Hematopoietic multipotent progenitor cell treated with erythropoietin and hydrocortisone succinate and interleukin-3 and kit ligand, for 4 days (in vitro differentiated cells): ENCODE data around the gene SUSD3.

Source experiments
- DNase-seq: peaks from one replicate; pipeline ENCODE4 v3.0.0-alpha.2; 2015

The SUSD3 gene

DNA sequence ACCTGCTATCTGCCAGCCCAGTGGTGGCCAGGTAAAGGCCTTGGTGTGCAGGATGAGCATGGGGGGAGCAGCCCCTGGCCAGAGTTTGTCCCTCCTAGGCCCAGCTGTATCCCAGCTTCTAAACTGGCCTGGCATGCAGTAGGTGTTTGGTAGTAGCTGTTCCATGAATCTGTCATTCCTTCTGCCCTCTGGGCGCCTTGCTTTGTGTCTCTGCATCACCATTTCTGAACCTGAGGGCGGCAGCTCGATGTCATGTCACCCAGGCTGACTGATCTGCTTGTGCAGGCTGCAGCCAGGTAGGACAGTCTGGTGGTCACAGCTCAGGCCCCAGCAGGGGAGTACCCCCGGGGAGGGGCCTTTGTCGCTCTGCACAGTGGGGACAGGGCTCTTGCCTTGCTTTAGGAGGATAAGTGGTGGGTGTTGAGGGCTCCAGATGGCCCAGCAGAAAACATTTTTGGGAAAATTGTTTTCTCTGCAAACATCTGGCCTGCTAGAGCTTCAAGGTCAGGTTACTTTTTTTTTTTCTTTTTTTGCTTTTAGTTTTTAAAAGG, 4.6 kb upstream of the SUSD3 start:
- no peak for DNase-seq

DNA sequence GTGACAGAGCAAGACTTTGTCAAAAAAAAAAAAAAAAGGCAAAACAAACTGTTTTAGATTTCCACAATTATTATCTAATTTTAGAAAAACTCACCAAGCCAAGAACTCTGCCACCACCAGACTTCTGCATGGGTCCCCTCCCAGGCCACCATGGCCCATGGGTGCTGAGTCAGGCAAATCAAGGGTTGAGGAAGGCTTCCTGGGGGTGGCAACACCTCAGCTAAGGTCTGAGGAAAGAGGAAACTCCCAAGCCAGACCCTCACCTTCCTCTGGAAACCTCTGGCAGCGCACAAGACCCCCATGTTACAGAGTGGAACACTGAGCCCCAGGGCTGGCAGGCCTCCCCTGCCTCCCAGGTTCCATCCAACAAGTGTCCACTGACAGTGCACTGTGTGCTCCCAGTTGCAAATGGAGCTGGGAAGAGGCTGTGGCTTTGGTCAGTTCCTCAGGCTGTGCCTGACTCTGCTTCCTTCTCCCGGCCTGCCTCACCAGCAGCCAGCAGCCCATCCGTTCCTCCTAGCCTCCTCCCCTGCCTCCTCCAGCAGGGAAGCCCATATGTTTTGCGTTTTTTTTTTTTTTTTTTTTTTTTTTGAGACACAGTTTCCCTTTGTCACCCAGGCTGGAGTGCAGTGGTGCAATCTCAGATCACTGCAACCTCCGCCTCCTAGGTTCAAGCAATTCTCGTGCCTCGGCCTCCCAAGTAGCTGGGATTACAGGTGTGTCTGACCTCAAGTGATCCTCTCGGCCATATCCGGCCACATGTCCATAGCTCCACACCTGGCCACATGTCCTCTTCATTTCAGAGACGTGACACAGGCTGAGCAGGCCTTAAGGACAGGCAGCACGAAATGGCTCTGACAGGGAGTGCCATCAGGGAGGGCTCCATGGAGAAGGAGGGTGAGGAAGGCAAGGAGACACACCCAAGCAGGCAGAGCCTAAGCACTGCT, 3.5 kb upstream of the SUSD3 start:
- no peak for DNase-seq

DNA sequence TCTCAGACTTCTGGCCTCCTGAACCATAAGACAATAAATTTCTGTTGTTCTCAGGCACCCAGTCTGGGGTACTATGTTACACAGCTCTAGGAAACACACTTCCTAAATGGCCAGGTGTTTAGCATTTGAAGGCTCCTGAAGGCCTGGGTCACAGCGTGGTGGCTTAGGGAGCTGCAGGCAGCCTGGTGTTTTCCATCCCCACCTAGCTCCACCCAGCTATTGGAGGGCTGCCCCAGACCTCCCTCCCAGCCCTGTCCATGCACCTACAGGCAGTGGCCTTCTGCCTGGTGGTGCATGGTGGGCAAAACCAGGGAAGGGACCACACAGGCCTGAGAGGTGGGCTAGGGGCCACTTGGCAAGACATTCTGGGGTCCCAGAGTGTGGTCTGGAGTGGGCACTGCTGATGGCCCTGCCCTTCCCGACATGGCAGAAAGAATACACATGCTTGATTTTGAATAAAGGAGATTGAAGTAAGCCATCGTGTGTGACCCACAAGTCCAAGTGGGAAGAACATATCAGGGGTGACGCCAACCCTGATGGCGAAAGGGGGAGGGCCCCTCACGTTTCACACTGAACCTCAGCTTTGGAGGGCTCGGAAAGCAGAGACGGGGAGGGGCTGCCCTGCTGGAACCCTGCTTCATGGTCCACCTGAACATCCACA, 1.3 kb upstream of the SUSD3 start:
- DNase-seq, result no peak

DNA sequence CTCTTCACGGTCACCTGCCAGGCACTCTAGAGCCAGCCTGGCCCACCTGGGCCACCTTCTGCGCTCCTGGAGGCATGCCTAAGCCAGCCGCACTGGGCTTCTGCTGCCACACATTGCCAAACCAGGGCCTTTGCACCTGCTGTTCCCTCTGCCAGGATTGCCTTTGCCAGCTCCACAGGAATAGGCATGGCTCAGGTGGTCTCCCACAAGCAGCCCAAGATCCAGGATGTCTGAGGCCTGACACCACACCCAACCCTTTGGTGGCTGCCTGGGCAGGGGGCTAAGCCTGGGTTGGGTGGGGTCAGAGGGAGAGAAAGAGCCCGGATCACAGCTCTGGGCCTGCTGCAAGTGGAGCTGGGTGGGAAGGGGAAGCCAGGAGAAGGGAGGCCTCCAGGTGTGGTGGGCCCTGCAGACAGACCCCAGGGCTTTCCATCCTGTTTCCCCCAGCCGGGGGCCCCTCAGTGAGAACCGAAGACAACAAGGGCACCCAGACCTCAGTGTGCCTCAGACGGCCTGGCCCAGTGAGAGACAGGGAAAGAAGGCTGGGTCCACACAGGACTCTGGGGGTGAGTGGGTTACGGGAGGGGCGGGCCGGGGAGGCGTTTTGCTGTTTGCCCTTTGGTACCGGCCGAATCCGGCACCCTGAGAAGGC, 672 bp upstream of the SUSD3 start:
- no peak for DNase-seq

DNA sequence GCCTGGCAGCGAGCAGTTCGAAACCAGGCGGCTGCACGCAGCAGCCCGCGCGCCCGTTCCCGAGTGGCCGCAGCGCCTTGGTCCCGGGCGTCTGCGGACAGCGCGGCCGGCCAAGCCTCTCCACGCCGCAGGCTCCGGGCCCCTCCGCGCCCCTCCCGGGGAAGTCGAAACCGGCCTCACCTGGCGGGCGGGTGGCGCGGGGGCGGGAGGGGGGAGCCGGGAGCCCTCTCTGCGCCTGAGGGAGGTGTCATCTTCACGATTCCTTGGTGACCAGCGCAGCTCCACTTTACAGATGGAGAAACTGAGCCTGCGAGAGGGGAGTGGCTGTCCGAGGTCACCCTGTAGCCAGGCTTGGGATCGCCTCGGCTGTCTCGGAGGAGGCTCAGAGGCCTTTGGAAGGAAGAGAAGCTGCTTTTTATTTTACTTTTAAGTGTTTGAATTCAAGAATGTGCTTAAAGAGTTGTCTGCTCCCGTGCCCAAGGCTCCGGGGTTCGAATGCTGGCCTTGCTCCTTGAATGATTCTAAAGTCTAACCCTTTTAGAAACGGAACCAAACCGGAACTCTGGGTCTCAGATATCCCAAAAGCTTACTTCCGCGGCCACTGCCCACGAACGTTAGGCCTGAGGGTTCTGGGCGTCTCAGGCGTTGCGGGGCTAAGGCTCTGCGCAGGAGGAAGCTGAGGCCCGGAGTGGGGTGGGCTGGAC, 662 bp downstream of the SUSD3 start:
- peak; percentile 76 for DNase-seq

DNA sequence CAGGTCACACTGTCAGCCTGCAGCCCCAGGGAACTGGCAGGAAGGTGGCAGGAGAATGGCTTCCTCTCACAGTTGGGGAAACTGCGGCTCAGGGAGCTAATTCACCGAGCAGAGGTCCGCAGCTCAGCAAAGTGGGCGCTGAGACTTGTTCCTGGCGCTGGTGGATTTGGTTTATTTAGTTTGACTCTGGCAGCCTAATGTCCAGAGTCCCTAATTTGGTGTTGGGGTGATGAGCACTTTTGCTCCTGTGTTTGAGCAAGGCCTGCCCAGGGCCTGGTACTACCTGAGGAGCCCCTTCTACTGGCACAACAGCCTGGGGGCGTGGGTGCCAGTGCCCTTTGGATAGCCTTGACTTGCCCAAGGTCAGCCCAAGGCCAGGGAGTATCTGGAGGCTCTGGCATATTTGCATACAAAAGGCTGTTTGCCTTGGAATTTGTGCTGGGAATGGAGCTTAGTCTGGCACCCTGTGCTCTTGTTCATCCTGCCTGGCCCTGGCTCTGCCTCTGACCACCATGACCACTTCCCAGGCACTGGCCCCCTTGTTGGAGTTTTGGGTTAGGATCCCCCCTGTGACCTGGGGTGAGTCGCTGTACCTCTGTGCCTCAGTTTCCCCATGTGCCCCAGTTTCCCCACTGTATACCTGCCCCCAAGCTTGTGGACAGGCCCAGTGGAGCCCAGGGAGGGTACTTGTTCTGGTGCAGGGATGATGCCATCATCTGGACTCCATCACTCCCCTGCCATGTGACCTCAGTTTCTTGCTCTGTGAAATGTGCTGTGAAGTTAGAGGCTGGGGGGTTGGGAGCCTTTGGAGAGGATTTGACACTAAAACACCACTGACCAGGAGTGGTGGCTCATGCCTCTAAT, 1.4 kb downstream of the SUSD3 start:
- no peak for DNase-seq

DNA sequence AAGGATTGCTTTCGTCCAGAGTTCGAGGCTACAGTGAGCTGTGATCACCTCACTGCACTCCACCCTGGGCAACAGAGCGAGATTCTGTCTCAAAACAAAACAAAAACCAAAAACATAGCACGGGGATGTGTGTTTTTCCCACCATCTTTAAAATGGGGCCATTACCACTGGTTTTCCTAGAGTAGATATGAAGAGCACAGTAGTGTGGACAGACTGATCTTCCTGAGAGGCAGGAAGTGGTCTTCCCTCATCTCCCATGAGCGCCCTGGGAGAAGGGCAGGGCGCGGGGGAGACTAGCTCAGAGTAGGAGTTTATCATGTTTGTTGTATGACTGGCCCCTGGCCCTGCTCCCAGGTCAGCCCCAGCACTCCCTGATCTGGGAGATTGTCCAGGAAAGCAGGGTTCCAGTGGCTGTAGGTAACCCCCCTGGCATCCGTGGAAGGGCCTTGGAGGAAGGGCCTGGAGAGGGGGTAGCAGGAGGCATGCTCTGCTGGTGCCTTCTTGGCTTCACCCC, 2.3 kb downstream of the SUSD3 start:
- DNase-seq, result no peak

DNA sequence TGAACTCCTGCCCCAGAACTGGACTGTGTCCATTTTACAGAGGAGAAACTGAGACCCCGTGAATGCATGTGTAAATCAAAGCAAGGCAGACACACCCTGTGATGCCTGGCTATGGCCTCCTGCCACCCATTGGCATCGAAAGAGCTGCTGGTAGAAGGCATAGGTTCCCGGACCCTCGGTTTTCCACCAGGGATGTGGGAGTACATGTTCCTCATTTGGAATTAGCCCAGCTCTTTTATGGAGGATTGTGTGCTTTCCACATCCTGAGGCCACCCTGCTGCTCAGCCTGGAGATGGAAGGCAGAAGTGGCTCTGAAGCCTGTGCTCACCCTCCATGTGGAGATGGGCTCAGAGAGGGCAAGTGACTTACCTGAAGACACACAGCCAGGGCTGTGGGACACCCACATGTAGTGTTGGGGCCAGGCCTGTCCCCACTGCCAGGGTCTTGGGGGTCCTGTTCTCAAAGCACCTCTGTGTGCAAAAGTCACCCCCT, 2.8 kb downstream of the SUSD3 start:
- no peak for DNase-seq

DNA sequence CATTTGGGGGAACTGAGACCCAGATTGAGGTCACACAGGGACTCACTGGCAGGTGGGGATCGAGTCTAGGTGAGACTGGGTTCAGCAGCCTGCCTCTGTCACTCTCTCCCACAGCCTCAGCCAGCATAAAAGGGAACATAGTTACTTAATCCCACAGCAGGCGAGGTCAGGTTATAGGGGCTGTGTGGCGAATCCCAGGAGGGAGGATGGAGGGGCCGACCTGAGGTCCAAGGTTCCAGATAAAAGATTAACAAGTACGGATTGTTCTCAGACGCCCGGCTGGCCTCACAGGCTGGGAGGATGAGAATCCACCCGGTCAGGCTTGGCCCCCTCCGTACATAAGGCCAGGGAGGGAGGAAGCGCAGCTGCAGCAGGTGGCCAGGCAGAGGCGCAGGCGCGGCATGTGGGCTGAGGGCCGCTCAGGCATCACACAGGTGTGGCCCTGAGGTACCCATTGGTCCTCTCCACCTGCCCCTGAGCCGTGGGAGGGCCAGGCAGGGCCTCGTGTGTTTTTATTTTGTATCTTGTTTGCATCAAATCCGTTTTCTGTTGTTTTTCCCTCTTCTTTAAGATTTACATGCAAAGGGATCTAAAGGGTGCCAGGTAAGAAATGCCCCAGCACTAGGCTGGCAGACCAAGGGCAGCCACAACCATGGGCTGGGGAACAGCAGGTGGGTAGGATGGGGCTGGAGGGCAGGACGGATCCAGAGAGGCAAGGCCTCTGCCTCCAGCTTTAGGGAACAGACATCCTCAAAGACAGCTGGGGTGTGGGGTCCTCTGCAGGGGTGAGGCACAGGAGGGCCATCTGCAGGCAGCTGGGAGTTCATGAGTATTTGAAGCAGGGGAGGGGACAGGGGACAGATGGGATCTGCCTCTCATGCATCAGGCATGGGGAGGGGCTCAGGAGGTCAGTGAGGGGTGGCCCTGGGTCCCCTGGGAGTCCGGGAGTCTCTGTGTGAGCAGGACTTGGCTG, 3.6 kb downstream of the SUSD3 start:
- DNase-seq, result no peak

DNA sequence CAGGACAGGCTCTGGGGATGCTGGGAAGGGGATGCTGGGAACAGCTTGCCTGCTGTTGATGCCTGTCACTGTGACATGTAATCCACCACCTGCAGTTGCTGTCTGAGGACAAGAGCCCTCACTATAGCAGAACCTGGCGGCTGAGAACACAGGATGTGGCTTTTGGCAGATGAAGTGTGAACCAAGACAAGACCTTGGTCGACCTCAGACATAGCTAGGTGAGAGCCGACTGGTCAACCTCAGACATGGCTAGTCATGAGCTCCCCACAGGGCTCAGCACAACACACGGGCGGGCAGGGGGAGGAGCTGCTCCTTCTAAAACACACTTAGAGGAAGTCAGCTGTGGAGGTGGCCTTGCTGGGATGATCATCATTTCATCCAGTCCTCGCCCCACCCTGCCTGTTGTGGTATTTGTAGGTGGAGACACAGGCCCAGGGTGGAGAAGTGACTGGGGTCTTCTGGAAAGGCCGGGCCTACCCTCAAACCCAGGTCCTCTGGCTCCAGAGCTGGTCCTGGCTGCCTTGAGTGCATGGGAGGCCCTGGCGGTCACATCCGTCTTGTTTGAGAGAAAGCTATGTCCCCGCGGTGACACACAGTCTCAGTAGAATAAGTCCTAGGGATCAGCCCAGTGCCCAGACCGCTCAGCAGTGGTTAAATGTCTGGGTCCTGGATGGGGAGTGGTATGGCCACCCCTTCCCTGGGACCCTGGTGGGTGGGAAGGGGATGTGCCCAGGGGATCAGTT, 6.1 kb downstream of the SUSD3 start:
- peak; percentile 95 for DNase-seq

DNA sequence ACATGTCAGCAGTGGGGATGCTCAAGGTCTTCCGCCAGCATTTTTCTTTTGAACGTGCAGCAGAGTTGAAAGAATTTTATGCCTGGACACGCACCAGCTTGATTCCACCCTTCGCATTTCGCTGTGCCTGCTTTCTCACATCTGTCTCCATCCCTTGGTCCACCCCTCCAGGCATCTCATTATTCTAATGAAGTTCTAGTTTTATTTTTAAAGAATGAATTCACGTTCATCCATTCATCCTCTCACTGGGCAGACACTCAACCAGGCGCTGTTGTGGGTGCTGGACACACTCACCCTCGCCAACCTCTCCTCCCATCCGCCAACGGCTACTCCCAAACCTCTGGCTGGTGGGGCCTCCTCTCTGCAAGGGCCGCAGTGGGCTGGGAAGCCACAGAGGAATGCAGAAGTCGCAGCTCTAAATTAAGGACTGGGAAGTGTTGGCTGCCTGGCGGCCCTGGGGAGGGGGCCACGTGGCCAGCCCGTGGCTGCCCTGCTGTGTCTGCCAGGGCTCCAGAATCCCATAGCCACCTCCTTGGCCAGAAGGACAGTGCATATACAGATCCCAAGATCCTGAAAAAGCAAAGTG, 6.7 kb downstream of the SUSD3 start:
- peak; percentile 38 for DNase-seq

DNA sequence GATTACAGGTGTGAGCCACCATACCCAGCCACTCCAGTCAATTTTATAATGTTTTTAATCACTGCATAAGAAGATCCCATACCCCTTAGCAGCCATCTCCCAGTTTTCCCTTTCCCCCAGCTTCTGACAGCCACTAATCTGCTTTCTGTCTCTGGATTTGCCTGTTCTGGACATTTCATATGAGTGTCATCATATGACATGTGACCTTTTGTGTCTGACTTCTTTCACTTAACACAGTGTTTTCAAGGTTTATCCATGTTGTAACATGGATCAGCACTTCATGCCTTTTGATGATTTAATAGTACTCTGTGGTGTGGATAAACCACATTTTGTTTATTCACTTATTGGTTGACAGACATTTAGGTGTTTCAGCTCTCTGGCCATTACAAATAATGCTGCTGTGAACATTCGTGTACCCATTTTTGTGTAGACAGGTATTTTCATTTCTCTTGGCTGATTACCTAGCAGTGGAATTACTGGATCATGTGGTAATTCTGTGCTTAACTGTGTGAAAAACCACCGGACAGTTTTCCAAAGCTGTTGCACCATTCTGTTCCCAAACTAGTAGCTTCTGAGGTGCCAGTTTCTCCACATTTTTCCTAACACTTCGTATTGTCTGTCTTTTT, 8.6 kb downstream of the SUSD3 start:
- no peak for DNase-seq

DNA sequence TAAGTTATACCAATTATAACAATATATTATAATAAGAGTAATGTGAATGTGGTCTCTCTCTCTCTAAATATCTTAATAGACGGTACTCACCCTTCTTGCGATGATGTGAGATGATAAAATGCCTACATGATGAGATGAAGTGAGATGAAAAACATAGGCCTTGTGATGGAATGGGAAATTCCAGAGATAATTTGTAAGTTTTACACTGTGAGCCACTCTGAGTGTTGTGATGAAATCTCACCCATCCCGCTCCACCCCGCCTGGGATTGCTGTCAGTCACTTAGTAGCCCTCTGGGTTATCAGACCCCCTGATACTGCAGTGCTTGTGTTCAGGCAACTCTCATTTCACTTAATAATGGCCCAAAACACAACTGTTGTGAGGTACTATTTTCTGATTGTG, 10.5 kb downstream of the SUSD3 start:
- no peak for DNase-seq

DNA sequence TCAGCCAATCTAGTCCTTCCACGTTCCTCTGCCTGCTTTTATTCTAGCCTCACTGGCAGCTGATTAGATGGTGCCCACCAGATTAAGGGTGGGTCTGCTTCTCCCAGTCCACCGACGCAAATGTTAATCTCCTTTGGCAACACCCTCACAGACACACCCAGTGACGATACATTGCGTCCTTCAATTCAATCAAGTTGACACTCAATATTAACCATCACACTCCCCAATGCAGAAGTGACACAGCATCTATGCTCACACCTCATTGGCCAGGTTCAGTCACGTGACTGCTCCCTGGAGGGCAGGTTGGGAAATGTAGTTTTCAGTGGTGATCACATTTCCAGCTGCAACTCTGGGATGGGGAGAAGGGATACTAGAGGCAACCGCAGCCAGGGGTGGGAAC, 13.0 kb downstream of the SUSD3 start:
- DNase-seq, result peak; percentile 83

DNA sequence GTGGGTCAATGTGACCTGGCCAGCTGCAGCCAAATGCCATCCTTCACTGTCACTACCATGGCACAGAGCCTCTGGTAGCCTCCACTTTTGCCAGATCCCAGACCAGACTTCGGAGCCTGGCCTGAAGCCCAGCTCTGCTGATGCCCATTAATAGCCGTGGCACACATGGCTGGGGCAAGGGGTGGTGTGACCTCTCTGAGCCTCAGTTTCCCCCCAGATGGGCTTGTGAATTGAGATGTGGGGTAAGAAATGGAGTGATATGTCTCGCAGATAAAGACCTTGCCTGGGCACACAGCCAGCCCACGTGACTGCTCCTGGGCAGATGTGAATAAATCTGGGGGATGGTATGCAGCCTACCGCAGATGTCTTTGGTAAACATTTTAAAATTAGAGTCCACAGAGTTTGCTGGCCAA, 13.9 kb downstream of the SUSD3 start:
- peak; percentile 66 for DNase-seq

DNA sequence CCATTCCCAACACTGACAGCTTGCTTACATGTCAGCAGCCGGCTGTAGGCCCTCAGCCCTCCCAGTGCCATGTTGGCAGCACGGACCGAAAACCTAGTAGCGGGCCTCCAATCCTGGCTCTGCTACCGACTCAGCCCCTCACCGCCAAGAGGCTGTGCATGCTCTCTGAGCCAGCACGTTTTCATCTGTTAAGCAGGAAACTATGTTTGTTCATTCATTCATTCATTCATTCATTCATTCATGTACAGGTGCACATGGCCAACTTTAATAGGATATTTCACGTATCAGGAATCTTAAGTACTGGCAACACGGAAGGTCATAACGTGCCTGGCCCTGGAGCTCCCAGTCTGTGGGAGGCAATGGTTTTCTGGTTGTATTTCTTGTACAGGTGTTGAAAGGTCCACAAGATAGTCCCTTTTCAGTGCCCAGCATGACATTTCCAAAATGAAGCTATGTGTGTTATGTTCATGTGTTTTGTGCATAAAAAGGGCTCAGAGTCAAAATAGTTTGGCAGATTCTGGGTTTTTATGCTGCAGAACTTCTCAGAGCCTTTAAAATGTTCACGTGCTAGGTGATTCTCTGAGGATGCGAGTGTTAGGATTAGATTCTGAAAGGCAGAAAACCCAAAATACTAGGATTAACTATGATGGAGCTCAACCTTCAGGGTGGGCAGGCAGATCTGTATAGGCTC, 17.7 kb downstream of the SUSD3 start:
- no peak for DNase-seq

DNA sequence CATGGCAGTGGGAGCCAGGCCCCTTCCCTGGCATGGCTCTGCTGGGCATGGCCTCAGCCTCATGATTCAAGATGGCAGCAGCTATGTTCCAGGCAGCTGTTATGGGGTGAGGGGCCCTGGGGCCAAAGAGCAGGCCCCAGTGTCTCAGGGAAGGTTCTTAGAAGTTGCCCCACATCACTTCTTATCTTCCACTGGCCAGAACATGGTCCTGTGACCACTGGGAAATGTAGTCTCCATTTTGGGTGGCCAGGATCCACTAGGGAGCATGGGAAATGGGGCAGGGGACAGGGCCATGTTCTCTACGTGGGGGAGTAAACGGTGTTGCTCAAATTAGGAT, 18.3 kb downstream of the SUSD3 start:
- no peak for DNase-seq

DNA sequence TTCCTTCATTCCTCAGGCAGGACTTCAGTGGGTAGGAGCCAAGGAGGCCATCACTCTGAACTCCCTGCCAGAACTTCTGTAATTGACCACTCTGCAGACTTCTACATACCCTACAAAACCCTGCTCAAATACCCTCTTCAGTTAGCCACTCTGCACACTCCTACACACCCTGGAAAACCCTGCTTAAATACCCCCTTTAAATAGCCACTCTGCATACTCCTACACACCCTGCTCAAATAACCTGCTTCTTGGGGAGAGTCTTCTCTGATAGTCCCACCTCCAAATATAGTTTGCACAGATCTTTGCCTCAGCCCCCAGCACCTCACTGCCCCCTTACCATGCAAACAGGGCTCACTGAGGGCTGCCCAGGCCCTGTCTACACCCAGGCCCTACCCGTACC, 18.9 kb downstream of the SUSD3 start:
- no peak for DNase-seq
